Spinal cord (tissue), 10 donors: ENCODE results near the gene NUCB1. TPM values are rescaled to one million over a fixed set of nuclear protein-coding genes. Genes with fewer than 3 reads are reported as not detected.

ENCODE experiments used
- DNase-seq, 6 donors: peaks; one replicate each; pipeline versions ENCODE4 v3.0.0 to v3.0.0-alpha.2; 2013 to 2015; ENCODE audit warnings: low spot score in 6 of 6, low read depth in 4 of 6
- H3K27ac ChIP-seq: one replicate; pipeline ENCODE4 v1.5.1; 2013; ENCODE audit warnings: low read depth, low read length, control low read depth
- H3K27me3 ChIP-seq: one replicate; pipeline ENCODE4 v1.6.1; 2013; ENCODE audit warnings: low read length; ENCODE audit not compliant: control insufficient read depth, insufficient read depth
- H3K36me3 ChIP-seq: one replicate; pipeline ENCODE4 v1.6.1; 2013; ENCODE audit warnings: low read length; ENCODE audit not compliant: control insufficient read depth, insufficient read depth
- H3K4me1 ChIP-seq: one replicate; pipeline ENCODE4 v1.6.1; 2013; ENCODE audit warnings: low read length; ENCODE audit not compliant: control insufficient read depth, insufficient read depth
- H3K4me3 ChIP-seq: one replicate; pipeline ENCODE4 v1.5.1; 2013; ENCODE audit warnings: low read depth, low read length, control low read depth
- H3K9me3 ChIP-seq: one replicate; pipeline ENCODE4 v1.6.1; 2013; ENCODE audit warnings: low read length; ENCODE audit not compliant: control insufficient read depth, insufficient read depth
- WGBS: methylation state at CpG from one replicate; pipeline ENCODE4 v1.1.5; 2013; ENCODE audit warnings: missing lambda C conversion rate; ENCODE audit not compliant: insufficient coverage; 5-methylcytosine and 5-hydroxymethylcytosine counted together
- polyA plus RNA-seq, 2 donors: library from polyadenylated mRNA; unstranded; fragments of 120-200 nt; gene quantifications; one replicate each; pipeline ENCODE4 v1.2.1, GENCODE V29; 2013; ENCODE audit not compliant: insufficient read length in 2 of 2
- total RNA-seq, 2 donors: library from RNA; depleted of rRNA in 1 of 2; stranded (reverse); fragments of 120-200 nt in 1 of 2; fragments of >200 nt in 1 of 2; gene quantifications; one replicate each; pipeline versions ENCODE4 v1.2.3 to v1.2.4, GENCODE V29; 2013 to 2014
- donor health status: healthy.

Gene NUCB1
- total and polyA plus RNA-seq, 4 donors: 94.4 to 213 (median 158) TPM

- WGBS: 12% methylated on average over 33 of the region's 36 CpGs
- DNase-seq: peak; percentile 84 to 98 (median 88)
- no peaks in the 10 kb centered on the region for H3K27me3 ChIP-seq
- peak overlapping the region; percentile 81 for H3K4me3 ChIP-seq
- H3K36me3 ChIP-seq: peaks cover 59% of the 10 kb centered on the region
- no peaks in the 10 kb centered on the region for H3K9me3 ChIP-seq
- H3K27ac ChIP-seq: peak overlapping the region; percentile 90
- H3K4me1 ChIP-seq: peaks cover 42% of the 10 kb centered on the region
These were observed 65.9 kb downstream of the NUCB1 start for GRCh38 chr19:48965806-48966540.

DNA sequence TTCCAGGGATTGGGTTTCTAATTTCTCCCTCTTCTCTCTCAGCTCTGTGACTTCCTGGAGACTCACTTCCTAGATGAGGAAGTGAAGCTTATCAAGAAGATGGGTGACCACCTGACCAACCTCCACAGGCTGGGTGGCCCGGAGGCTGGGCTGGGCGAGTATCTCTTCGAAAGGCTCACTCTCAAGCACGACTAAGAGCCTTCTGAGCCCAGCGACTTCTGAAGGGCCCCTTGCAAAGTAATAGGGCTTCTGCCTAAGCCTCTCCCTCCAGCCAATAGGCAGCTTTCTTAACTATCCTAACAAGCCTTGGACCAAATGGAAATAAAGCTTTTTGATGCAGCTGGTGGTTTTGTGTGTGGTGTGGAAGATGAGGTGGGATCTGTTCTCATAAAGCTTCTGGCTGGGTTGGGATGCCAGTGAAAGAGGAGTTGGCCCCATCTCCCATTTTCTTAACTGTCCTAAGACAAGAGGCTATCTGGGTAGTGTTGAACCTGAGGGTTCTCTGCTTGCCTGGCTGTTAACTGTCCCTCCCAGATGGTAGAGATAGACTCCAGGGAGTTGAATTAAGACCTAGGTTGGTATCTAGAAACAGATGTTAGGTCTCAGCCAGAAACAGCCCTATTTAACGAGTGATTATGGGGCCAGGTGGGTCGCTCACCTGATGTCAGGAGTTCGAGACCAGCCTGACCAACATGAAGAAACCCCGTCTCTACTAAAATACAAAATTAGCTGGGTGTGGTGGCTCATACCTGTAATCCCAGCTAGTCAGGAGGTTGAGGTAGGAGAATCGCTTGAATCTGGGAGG, 66.6 kb downstream of the NUCB1 start:
- H3K4me3 ChIP-seq: peak overlapping the region; percentile 81
- H3K27ac ChIP-seq: peak overlapping the region; percentile 90
- H3K27me3 ChIP-seq: no peaks in the 10 kb centered on the region
- H3K9me3 ChIP-seq: no peaks in the 10 kb centered on the region
- peaks cover 42% of the 10 kb centered on the region for H3K4me1 ChIP-seq
- peaks cover 57% of the 10 kb centered on the region for H3K36me3 ChIP-seq
- no peak for DNase-seq
- 100% methylated on average over 2 of the region's 10 CpGs for WGBS

- Histone ChIP-seq H3K27me3 (no peaks in the 10 kb centered on the region), H3K27ac (no peak overlapping the region), H3K36me3 (peaks cover 55% of the 10 kb centered on the region), H3K9me3 (no peaks in the 10 kb centered on the region), H3K4me3 (no peak overlapping the region), H3K4me1 (peaks cover 35% of the 10 kb centered on the region)
- WGBS: 84% methylated on average over 8 of the region's 14 CpGs
- no peak for DNase-seq
These were observed 67.5 kb downstream of the NUCB1 start for GRCh38 chr19:48967346-48968178.

DNA sequence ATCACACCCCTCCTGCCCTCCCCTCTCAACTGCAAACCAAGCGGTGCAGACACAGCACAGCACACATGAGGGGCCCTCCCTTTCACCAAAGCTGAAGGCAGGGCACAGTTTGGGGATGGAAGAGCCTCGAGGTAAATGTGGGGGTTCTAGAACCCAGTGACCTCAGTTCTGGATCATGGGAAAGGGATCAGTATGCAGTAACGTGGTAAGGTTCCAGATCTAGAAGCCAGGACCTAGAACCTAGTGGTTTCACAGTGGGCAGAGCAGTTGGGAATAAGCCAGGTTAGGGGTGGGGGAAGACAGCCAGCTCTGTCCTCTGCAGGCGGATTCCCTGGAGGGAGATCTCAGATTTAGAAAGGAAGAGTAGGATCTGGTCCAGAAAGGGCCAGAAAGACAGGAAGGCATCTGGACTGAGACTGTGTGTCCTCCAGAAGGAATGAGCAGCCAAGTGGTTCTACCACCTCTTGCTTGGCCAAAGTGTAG, 68.1 kb downstream of the NUCB1 start:
- H3K27me3 ChIP-seq: no peaks in the 10 kb centered on the region
- 91% methylated on average over 3 of the region's 4 CpGs for whole genome bisulfite sequencing
- H3K4me1 ChIP-seq: peaks cover 32% of the 10 kb centered on the region
- H3K9me3 ChIP-seq: no peaks in the 10 kb centered on the region
- DNase-seq: no peak
- H3K36me3 ChIP-seq: peaks cover 55% of the 10 kb centered on the region
- H3K27ac ChIP-seq: no peak overlapping the region
- H3K4me3 ChIP-seq: no peak overlapping the region

DNA sequence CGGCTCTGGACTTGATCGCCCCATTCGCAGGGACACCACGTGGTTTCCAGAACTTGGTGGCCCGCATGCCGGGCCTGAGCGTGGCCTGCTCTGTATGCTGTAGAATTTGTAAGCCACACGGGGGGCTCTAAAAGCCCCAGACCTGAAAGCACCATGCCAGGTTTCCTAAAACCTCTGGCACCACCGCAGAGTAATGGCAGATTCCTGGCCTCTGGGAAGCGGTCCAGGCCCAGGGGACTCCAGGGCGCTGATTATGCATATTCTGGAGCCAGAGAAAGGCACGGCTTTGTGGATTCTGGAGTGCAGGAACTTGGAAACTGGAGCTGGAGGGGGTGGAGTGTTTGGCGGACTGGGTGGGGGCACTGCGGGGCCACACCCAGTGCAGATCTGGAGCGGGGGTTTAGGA, 68.7 kb downstream of the NUCB1 start:
- H3K27ac ChIP-seq: no peak overlapping the region
- no peak overlapping the region for H3K4me3 ChIP-seq
- no peaks in the 10 kb centered on the region for H3K27me3 ChIP-seq
- H3K9me3 ChIP-seq: no peaks in the 10 kb centered on the region
- peaks cover 61% of the 10 kb centered on the region for H3K36me3 ChIP-seq
- H3K4me1 ChIP-seq: peaks cover 26% of the 10 kb centered on the region
- 94% methylated on average over 15 of the region's 15 CpGs for WGBS
- DNase-seq: no peak

- Histone ChIP-seq H3K4me3 (no peak overlapping the region), H3K36me3 (peaks cover 68% of the 10 kb centered on the region), H3K27me3 (no peaks in the 10 kb centered on the region), H3K4me1 (peaks cover 20% of the 10 kb centered on the region), H3K9me3 (no peaks in the 10 kb centered on the region), H3K27ac (no peak overlapping the region)
- no peak for DNase-seq
- WGBS: 95% methylated on average over 38 of the region's 45 CpGs
These were observed 69.4 kb downstream of the NUCB1 start for GRCh38 chr19:48969276-48970138.

DNA sequence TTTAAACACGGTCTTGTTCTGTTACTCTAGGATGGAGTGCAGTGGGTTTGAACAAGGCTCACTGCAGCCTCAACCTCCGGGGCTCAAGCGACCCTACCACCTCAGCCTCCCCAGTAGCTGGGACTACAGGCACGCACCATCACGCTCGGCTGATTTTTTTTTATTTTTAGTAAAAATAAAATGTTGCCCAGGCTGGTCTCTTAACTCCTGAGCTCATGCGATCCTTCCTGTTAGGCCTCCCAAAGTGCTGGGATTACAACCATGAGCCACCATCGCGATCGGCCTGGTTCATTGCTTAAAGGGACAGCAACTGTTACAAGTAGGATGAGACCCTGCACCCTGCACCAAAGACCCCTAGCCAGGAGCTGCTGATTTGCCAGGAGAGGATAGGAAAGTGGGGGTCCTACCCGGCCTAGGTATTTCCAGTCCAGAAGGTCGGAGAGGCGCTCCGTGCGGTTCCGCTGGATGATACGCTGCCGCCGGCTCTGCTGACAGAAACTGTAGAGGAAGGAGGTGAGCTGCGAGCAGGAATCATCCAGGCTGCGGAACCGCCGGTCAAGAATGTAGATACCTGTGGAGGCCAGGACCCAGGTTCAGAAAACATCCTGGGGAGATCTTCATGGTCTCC, 70.1 kb downstream of the NUCB1 start:
- no peak overlapping the region for H3K4me3 ChIP-seq
- H3K27me3 ChIP-seq: no peaks in the 10 kb centered on the region
- no peaks in the 10 kb centered on the region for H3K9me3 ChIP-seq
- 95% methylated on average over 20 of the region's 23 CpGs for WGBS
- no peak overlapping the region for H3K27ac ChIP-seq
- peaks cover 73% of the 10 kb centered on the region for H3K36me3 ChIP-seq
- peaks cover 16% of the 10 kb centered on the region for H3K4me1 ChIP-seq
- DNase-seq: no peak

DNA sequence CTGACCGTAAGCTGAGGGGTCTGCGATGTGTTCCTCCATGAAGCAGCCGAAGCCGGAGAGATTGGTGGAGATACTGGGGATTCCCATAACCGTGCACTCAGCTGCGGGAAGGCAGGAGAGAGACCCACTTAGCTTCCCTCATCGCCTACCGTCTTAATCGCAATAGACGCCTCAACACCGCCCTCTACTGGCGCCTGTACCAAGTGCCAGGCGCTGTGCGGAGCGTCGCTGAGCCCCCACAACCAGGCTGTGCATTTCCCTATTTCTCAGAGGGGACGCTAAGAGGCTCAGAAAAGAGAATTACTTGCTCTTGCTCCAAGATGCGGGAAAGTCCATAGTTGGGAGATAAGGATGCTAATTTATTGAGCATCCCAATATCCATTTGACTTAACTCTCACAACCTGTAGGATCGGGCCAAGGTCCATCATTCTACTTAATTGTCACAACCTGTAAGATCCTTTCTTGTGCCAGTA, 70.8 kb downstream of the NUCB1 start:
- H3K36me3 ChIP-seq: peaks cover 73% of the 10 kb centered on the region

More for the DNA sequence above, 70.8 kb downstream of the NUCB1 start:
- peaks cover 14% of the 10 kb centered on the region for H3K4me1 ChIP-seq
- peak in 4 of 6 donors; percentile 77 to 94 (median 86) for DNase-seq
- H3K4me3 ChIP-seq: no peak overlapping the region
- no peaks in the 10 kb centered on the region for H3K27me3 ChIP-seq
- H3K27ac ChIP-seq: no peak overlapping the region
- H3K9me3 ChIP-seq: no peaks in the 10 kb centered on the region
- WGBS: 13% methylated on average over 14 of the region's 19 CpGs
